Left colon (tissue), 2 donors: ENCODE measurements around the gene FBXO22. TPM values are rescaled to one million over a fixed set of nuclear protein-coding genes. Genes with fewer than 3 reads are reported as not detected.
"Not testable (repeated sequence)": the region's sequence is repeated elsewhere in the genome, so short reads cannot be mapped to it uniquely, and the experiment has no call there.

Experiments
- ATAC-seq: fragments of 200-7000 bp; cut with Tn5 transposase; one replicate; pipeline ENCODE4 v1.9.1; 2020; ENCODE audit warnings: mild to moderate bottlenecking, moderate library complexity
- DNase-seq, 2 donors: peaks; one replicate each; pipeline ENCODE4 v3.0.0-alpha.2; 2020
- intact Hi-C, 2 donors: fragments of 100-400 bp; cut with DNase I in 1 of 2; cut with micrococcal nuclease in 1 of 2; formaldehyde crosslinking; loops; one replicate each; pipeline versions ENCODE4 v1.11.2 to v1.14.0; 2022; cut with DNase I, micrococcal nuclease
- total RNA-seq, 2 donors: library from RNA; stranded (reverse); fragmentation: NEBNext Ultra II Directional; extraction: Animal tissue kit (Norgen Biotek cat#: 25700); gene quantifications; one replicate each; pipeline ENCODE4 v1.2.1, GENCODE V29; 2021
- donor health status: DM: no; HTN: no; CAD: no.
- donor health status: DM: yes; HTN: yes; CAD: no.

The FBXO22 gene
- total RNA-seq, 2 donors from 2014 or later, result 20.9 to 24.8 TPM

- intact Hi-C loops, result no loop called here
- ATAC-seq (no peak), DNase-seq (no peak)
Observed at GRCh38 chr15:75948761-75949296, 45.2 kb downstream of the FBXO22 start.

- intact Hi-C loops, result no loop called here
- no peak for DNase-seq
- ATAC-seq, result no peak
Observed at GRCh38 chr15:75952525-75952924, 48.8 kb downstream of the FBXO22 start.

GRCh38 chr15:75955720-75956119 is 52.0 kb downstream of the FBXO22 start:
- DNase-seq (no peak), ATAC-seq (no peak)
- intact Hi-C loops, result no loop called here

GRCh38 chr15:75961331-75961730 is 57.7 kb downstream of the FBXO22 start:
- ATAC-seq (no peak), DNase-seq (no peak)
- intact Hi-C loops, result no loop called here

- DNase-seq (no peak), ATAC-seq (peak; percentile 21)
- intact Hi-C loops, result no loop called here
Observed at GRCh38 chr15:75966073-75966472, 62.4 kb downstream of the FBXO22 start.

GRCh38 chr15:75976766-75977165 is 73.1 kb downstream of the FBXO22 start:
- intact Hi-C loops, ATAC-seq, DNase-seq: not testable (repeated sequence)

GRCh38 chr15:75981149-75981815 is 77.6 kb downstream of the FBXO22 start:
- ATAC-seq (peak; percentile 70), DNase-seq (no peak)
- intact Hi-C loops, result no loop called here

GRCh38 chr15:75982468-75982867 is 78.8 kb downstream of the FBXO22 start:
- no peak for DNase-seq
- intact Hi-C loops, result no loop called here
- no peak for ATAC-seq

- ATAC-seq, intact Hi-C loops, DNase-seq: not testable (repeated sequence)
Observed at GRCh38 chr15:75984706-75985105, 81.0 kb downstream of the FBXO22 start.

- no peak for DNase-seq
- no peak for ATAC-seq
- intact Hi-C loops, result no loop called here
Observed at GRCh38 chr15:75985971-75986370, 82.3 kb downstream of the FBXO22 start.

- ATAC-seq (no peak), DNase-seq (no peak)
- intact Hi-C loops, result no loop called here
Observed at GRCh38 chr15:75989045-75989444, 85.4 kb downstream of the FBXO22 start.

GRCh38 chr15:75989875-75990274 is 86.2 kb downstream of the FBXO22 start:
- intact Hi-C loops, result no loop called here
- DNase-seq (no peak), ATAC-seq (no peak)

Other genes with a start within 250 kb of the FBXO22 start
- gene CSPG4, start 191.0 kb upstream of the FBXO22 start, total RNA-seq, result 10 to 100 TPM in 1 of 2 donors, 1 to 10 TPM in 1; 2.1 to 12.2 TPM
- gene UBE2Q2, start 60.4 kb upstream of the FBXO22 start, total RNA-seq, result 10 to 100 TPM; 16.0 to 19.4 TPM
- 1 to 10 TPM; 4.0 to 6.8 TPM for gene NRG4, start 108.5 kb downstream of the FBXO22 start, total RNA-seq
- not detected for gene TMEM266, start 156.1 kb downstream of the FBXO22 start, total RNA-seq